HUES64 (cell line): ENCODE data around the gene PPWD1. TPM values are rescaled to one million over a fixed set of nuclear protein-coding genes. Genes with fewer than 3 reads are reported as not detected.
A peak's percentile ranks its signal among the peaks of the same experiment; 100 is the strongest.

Experiments
- H3K27ac ChIP-seq: 2 replicates; pipeline ENCODE4 v1.7.0; 2013; ENCODE audit warnings: low read depth, low read length, inconsistent platforms
- H3K27me3 ChIP-seq: 2 replicates; pipeline ENCODE4 v1.6.1; 2013; ENCODE audit warnings: mild to moderate bottlenecking, low read length; ENCODE audit not compliant: insufficient read depth
- H3K36me3 ChIP-seq: 2 replicates; pipeline ENCODE4 v1.6.1; 2013; ENCODE audit warnings: mild to moderate bottlenecking, low read length; ENCODE audit not compliant: insufficient read depth
- H3K4me1 ChIP-seq: 2 replicates; pipeline ENCODE4 v1.6.1; 2013; ENCODE audit warnings: mild to moderate bottlenecking, low read length, moderate library complexity; ENCODE audit not compliant: insufficient read depth
- H3K4me3 ChIP-seq: 2 replicates; pipeline ENCODE4 v1.5.1; 2013; ENCODE audit warnings: mild to moderate bottlenecking, low read length, moderate library complexity
- H3K9ac ChIP-seq: 2 replicates; pipeline ENCODE4 v1.6.1; 2013; ENCODE audit warnings: mild to moderate bottlenecking, low read depth, low read length
- H3K9me3 ChIP-seq: 2 replicates; pipeline ENCODE4 v1.6.1; 2013; ENCODE audit warnings: low read depth, low read length; ENCODE audit not compliant: insufficient read depth
- WGBS: fragments of 150-250, 120-280 bp; methylation state at CpG from one replicate; pipeline ENCODE4 v1.1.7; 2013; ENCODE audit warnings: missing lambda C conversion rate; 5-methylcytosine and 5-hydroxymethylcytosine counted together
- polyA plus RNA-seq, 2 experiments: library from polyadenylated mRNA; stranded (reverse); fragments of 50-300 nt; gene quantifications; one replicate each; pipeline ENCODE4 v1.2.3, GENCODE V29; 2013

The PPWD1 gene
- polyA plus RNA-seq (2013, experiment 1 of 2) = 34.1 TPM
- 30.7 TPM for polyA plus RNA-seq (2013, experiment 2 of 2)

DNA sequence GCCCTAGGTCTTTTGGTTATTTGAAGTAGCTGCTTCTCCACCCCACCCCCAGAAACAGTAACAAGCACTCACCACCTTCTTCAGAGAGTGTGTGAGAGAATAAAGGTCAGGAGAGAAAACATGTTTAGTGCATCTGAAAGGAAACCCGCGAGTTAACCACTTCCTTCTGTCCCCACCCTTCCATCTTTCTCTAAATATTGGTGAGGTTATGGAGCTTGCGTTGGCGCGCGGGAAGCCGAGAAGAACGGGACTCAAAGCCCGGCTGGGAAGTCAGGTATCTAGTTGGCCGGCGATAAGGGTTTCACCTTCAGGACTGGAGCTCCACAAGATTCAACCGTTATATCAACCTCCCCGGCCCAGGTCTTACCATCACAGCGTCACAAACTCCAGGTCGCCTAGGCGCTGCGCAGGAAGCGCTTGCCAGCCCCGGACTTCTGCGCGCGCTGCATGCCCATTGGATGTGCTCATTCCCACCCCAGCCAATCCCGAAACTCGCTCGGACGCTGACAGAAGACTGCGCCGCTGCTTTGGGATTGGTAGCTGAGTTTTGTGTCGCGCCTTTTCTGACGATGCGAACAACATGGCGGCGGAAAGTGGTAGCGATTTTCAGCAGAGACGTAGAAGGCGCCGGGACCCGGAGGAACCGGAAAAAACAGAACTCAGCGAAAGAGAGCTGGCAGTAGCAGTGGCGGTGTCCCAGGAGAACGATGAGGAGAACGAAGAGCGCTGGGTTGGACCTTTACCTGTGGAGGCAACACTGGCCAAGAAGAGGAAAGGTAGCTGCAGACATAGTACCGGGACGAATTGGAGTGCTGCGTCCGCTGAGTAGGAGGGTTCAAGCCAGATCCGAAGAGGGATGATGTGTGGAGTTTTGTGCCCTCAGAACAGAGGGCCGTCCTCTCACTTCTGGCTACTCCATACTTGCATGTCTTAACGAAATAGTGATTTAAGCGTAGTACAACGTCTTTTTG, at the start of gene PPWD1, which contains the start of gene CENPK:
Gene PPWD1 (plus strand): TSS at position 566 of the 971 bp plus-strand sequence. CDS start 15 bp downstream, at position 581.
Gene CENPK (minus strand): TSS at position 438 of the 971 bp plus-strand sequence. CDS start 8,261 bp downstream, outside the sequence.
- Histone ChIP-seq H3K4me3 (peak within 1 kb of the TSS; percentile 88), H3K9ac (peak within 1 kb of the TSS; percentile 95), H3K27me3 (no peaks in the 10 kb centered on the region), H3K27ac (peak within 1 kb of the TSS; percentile 94), H3K4me1 (peaks cover 11% of the 10 kb centered on the region; the same call in 1 of the 2 replicates), H3K36me3 (peaks cover 37% of the 10 kb centered on the region), H3K9me3 (no peaks in the 10 kb centered on the region)
- WGBS = under 1% methylated on average over 50 of the region's 54 CpGs

DNA sequence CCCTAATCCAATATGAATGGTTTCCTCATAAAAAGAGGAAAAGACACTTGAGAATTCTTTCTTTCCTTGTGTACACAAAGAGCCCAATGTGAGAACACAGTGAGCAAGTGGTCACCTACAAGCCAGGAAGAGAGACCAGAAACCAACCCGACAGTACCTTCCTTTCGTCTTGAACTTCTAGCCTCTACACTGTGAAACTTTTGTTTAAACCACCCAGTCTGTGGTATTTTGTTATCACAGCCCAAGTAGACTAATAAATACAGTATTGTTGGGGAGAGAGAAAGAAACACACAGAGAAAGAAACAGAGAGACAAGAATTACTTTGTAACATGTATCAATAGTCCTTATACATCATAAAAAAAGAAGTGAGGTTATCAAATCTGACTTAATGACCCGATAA, 37.4 kb upstream of the PPWD1 start:
- no peaks in the 10 kb centered on the region for H3K9me3 ChIP-seq
- no peak overlapping the region for H3K4me3 ChIP-seq
- H3K27ac ChIP-seq = no peak overlapping the region
- H3K36me3 ChIP-seq = peaks cover 69% of the 10 kb centered on the region
- H3K4me1 ChIP-seq = no peaks in the 10 kb centered on the region
- 97% methylated on average over 3 of the region's 3 CpGs for WGBS
- H3K27me3 ChIP-seq = no peaks in the 10 kb centered on the region
- no peak overlapping the region for H3K9ac ChIP-seq

DNA sequence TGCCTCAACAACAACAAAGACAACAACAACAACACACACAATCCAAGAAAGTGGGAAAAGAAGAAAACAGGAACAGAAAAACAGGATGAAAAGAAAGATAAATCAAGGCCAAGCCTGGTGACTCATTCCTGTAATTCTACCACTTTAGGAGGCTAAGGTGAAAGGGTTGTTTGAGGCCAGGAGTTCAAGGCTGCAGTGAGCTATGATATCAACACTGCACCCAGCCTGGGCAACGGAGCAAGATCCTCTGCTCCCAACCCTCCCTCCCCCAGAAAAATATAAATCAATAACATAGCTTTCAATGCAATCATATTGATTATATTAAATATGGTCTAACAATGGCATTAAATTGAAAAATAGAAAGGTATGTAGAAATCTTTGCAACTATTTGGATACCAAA, 32.2 kb upstream of the PPWD1 start:
- no peak overlapping the region for H3K4me3 ChIP-seq
- no peak overlapping the region for H3K9ac ChIP-seq
- peaks cover 34% of the 10 kb centered on the region for H3K36me3 ChIP-seq
- no peaks in the 10 kb centered on the region for H3K4me1 ChIP-seq
- H3K27ac ChIP-seq = no peak overlapping the region
- no peaks in the 10 kb centered on the region for H3K27me3 ChIP-seq
- H3K9me3 ChIP-seq = no peaks in the 10 kb centered on the region
- WGBS = no CpG with 5 or more reads among the region's 1 CpG

DNA sequence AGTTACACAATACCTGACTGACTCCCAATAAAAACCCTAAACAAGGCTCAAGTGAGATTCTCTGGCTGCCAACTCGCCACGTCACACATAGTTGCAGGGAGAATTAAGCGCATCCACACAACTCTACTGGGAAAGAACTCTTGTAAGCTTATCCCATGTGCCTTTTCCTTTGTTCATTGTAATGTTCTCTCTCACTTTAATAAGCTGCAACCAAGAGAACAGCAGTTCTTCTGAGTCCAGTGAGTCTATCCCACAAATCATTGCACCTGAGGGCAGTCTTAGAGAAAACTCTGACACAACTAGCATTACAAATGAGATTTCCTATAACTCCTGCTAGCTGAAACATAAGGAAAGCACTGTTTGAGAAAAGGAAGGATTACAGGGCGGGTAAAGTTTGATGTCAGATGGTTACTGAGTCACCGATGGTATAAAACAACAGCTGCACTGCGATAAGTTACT, 27.5 kb upstream of the PPWD1 start:
- H3K27ac ChIP-seq = no peak overlapping the region
- H3K9ac ChIP-seq = no peak overlapping the region
- no peaks in the 10 kb centered on the region for H3K4me1 ChIP-seq
- no peak overlapping the region for H3K4me3 ChIP-seq
- 91% methylated on average over 6 of the region's 6 CpGs for WGBS
- no peaks in the 10 kb centered on the region for H3K9me3 ChIP-seq
- H3K36me3 ChIP-seq = peaks cover 40% of the 10 kb centered on the region
- H3K27me3 ChIP-seq = no peaks in the 10 kb centered on the region

DNA sequence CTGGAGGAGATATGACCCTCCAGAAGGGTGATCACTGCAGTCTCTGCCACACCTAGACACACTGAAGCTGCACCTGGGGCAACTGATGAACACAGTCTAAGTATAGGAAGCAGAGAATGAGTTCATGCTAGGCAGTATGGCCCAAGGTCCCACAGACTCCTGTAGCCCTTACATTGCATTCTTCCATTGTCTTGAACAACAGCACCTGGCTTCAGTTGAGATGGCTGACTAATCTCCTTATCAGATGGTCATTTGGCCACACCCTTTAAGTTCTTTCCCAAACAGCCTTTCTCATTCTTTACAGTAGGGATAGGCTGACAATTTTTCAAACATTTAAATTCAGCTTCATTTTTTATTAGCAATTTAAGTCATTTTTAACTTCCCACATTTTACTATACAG, 23.3 kb upstream of the PPWD1 start:
- no peaks in the 10 kb centered on the region for H3K9me3 ChIP-seq
- no peak overlapping the region for H3K9ac ChIP-seq
- H3K27ac ChIP-seq = no peak overlapping the region
- H3K27me3 ChIP-seq = no peaks in the 10 kb centered on the region
- no peak overlapping the region for H3K4me3 ChIP-seq
- peaks cover 76% of the 10 kb centered on the region for H3K36me3 ChIP-seq
- H3K4me1 ChIP-seq = no peaks in the 10 kb centered on the region

DNA sequence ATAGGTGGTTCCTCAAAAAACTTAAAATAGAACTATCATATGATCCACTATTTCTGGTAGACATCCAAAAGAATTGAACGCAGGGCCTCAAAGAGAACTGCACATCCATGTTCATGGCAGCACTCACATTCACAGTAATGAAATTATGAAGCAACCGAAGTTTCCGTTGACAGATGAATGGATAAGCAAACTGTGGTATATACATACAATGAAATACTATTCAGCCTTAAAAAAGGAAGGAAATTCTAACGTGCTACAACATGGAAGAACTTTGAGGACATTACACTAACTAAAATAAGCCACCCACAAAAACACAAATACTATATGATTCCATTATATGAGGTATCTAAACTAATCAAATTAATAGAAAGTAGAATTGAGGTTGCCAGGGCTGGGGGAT, 18.6 kb upstream of the PPWD1 start:
- Histone ChIP-seq H3K4me1 (no peaks in the 10 kb centered on the region), H3K27me3 (no peaks in the 10 kb centered on the region), H3K9ac (no peak overlapping the region), H3K27ac (no peak overlapping the region), H3K9me3 (no peaks in the 10 kb centered on the region), H3K36me3 (peaks cover 90% of the 10 kb centered on the region), H3K4me3 (no peak overlapping the region)
- 100% methylated on average over 1 of the region's 4 CpGs for WGBS

DNA sequence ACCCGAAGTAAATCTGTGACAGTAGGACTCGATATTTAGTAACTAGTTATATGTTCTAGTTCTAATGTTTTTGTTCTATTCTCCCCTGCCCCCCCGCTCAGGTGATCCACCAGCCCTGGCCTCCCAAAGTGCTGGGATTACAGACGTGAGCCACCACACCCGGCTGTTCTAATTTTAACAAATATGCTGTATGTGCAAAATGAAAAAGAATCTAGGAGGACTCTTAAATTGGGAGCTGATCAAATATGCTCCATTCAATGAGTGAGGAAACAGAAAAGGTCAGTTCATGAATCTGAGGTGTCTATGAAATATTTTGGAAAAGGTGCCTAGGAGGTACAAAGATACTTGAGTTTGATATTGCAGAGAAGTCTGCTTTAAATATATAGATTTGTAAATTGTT, 17.0 kb upstream of the PPWD1 start:
- Histone ChIP-seq H3K9me3 (no peaks in the 10 kb centered on the region), H3K36me3 (peaks cover 91% of the 10 kb centered on the region), H3K4me3 (no peak overlapping the region), H3K4me1 (no peaks in the 10 kb centered on the region), H3K9ac (no peak overlapping the region), H3K27me3 (no peaks in the 10 kb centered on the region), H3K27ac (no peak overlapping the region)
- 97% methylated on average over 4 of the region's 5 CpGs for WGBS

DNA sequence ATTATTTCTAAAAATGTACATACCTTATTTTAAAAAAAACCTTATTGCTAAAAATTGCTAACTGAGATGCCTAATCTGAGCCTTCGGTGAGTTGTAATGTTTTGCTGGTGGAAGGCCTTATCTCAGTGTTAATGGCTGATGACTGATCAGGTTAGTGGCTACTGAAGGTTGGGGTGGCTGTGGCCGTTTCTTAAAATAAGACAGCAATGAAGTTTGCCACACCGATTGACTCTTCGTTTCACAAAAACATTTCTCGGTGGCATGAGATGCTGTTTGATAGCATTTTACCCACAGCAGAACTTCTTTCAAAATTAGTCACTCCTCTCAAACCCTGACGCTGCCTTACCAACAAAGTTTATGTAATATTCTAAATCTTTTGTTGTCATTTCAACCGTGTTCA, 14.8 kb upstream of the PPWD1 start:
- 96% methylated on average over 7 of the region's 7 CpGs for WGBS
- no peak overlapping the region for H3K27ac ChIP-seq
- no peaks in the 10 kb centered on the region for H3K4me1 ChIP-seq
- H3K27me3 ChIP-seq = no peaks in the 10 kb centered on the region
- no peaks in the 10 kb centered on the region for H3K9me3 ChIP-seq
- peaks cover 88% of the 10 kb centered on the region for H3K36me3 ChIP-seq
- no peak overlapping the region for H3K9ac ChIP-seq
- no peak overlapping the region for H3K4me3 ChIP-seq

DNA sequence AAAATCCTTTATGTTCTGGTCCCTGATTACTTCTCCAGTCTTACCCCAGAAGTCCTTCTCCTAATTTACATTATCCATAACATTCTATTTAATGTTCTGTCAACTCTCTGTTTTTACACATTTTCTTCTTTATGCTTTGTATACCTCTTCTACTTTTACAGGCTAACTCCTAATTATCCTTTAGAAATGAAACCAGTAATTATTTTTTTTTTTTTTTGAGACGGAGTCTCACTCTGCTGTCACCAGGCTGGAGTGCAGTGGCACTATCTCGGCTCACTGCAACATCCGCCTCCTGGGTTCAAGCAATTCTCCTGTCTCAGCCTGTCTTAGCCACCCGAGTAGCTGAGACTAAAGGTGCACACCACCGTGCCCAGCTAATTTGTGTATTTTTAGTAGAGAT, 9.2 kb upstream of the PPWD1 start:
- Histone ChIP-seq H3K4me1 (no peaks in the 10 kb centered on the region), H3K9ac (no peak overlapping the region), H3K27ac (no peak overlapping the region), H3K9me3 (no peaks in the 10 kb centered on the region), H3K27me3 (no peaks in the 10 kb centered on the region), H3K36me3 (peaks cover 92% of the 10 kb centered on the region), H3K4me3 (no peak overlapping the region)
- WGBS = 88% methylated on average over 5 of the region's 5 CpGs

DNA sequence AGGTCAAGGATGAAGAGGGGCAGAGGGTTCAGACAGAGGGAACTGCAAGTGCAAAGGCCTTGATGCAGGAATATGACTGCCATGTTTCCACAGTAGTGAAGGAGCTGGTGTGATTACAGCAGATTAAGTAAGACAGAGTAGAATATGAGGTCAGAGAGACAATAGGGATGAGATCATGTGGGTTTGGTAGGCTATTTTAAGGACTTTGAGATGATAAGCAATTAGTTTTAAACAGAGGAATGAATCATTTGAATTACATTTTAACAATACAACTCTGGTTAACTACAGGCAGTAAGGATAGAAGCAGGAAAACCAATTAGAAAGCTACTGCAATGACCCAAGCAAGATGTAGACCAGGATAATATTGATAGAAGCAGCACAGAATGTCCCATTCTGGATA, 7.8 kb upstream of the PPWD1 start:
- no peak overlapping the region for H3K27ac ChIP-seq
- H3K4me3 ChIP-seq = no peak overlapping the region
- no peaks in the 10 kb centered on the region for H3K9me3 ChIP-seq
- no peak overlapping the region for H3K9ac ChIP-seq
- H3K36me3 ChIP-seq = peaks cover 85% of the 10 kb centered on the region
- H3K4me1 ChIP-seq = no peaks in the 10 kb centered on the region
- H3K27me3 ChIP-seq = no peaks in the 10 kb centered on the region

DNA sequence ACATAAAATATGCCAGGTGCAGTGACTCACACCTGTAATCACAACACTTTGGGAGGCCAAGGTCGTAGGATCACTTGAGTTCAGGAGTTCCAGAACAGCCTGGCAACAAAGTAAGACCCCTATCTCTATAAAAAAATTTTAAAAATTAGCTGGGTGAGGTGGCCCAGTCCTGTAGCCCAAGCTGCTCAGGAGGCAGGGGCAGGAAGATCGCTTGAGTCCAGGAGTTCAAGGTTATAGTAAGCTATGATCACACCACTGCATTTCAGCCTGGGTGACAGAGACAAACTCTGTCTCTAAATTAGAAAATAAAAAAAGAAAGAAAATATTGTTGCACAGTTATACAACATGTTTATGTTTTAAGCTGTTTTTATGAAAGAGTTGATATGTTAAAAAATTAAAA, 6.9 kb upstream of the PPWD1 start:
- Histone ChIP-seq H3K9ac (no peak overlapping the region), H3K9me3 (no peaks in the 10 kb centered on the region), H3K36me3 (peaks cover 85% of the 10 kb centered on the region), H3K4me3 (no peak overlapping the region), H3K27me3 (no peaks in the 10 kb centered on the region), H3K27ac (no peak overlapping the region), H3K4me1 (no peaks in the 10 kb centered on the region)
- 89% methylated on average over 2 of the region's 2 CpGs for WGBS
